Ishikawa (cell line): Measurements from ENCODE around the gene ARHGAP44.

Experiments used
- CEBPB ChIP-seq: IDR thresholded peaks from 2 replicates; pipeline ENCODE4 v1.6.1; 2012
- CREB1 ChIP-seq: IDR thresholded peaks from 2 replicates; pipeline ENCODE4 v1.6.1; 2012; ENCODE audit warnings: low read depth
- EGR1 ChIP-seq: IDR thresholded peaks from 2 replicates; pipeline ENCODE4 v1.6.1; 2012
- EP300 ChIP-seq: IDR thresholded peaks from 2 replicates; pipeline ENCODE4 v1.6.1; 2012; ENCODE audit warnings: borderline replicate concordance
- FOXM1 ChIP-seq: IDR thresholded peaks from 2 replicates; pipeline ENCODE4 v1.6.1; 2012; ENCODE audit warnings: low read depth, borderline replicate concordance
- MAX ChIP-seq: IDR thresholded peaks from 2 replicates; pipeline ENCODE4 v1.6.1; 2012
- NFIC ChIP-seq: IDR thresholded peaks from 2 replicates; pipeline ENCODE4 v1.6.1; 2012
- RAD21 ChIP-seq: IDR thresholded peaks from 2 replicates; pipeline ENCODE4 v1.6.1; 2012; ENCODE audit warnings: low read depth
- REST ChIP-seq: IDR thresholded peaks from 2 replicates; pipeline ENCODE4 v1.6.1; 2012; ENCODE audit warnings: low read depth, mild to moderate bottlenecking
- TAF1 ChIP-seq: IDR thresholded peaks from 2 replicates; pipeline ENCODE4 v1.6.1; 2012; ENCODE audit warnings: low read depth, mild to moderate bottlenecking
- TEAD4 ChIP-seq: IDR thresholded peaks from 2 replicates; pipeline ENCODE4 v1.6.1; 2012
- USF1 ChIP-seq: IDR thresholded peaks from 2 replicates; pipeline ENCODE4 v1.6.1; 2012
- YY1 ChIP-seq: IDR thresholded peaks from 2 replicates; pipeline ENCODE4 v1.6.1; 2012; ENCODE audit warnings: low read depth
- ZBTB7A ChIP-seq: IDR thresholded peaks from 2 replicates; pipeline ENCODE4 v1.6.1; 2012; ENCODE audit warnings: low read depth

GRCh38 chr17:12907477-12907876 is 118.2 kb downstream of the ARHGAP44 start:
- TF ChIP-seq RAD21 (no peak), NFIC (no peak), USF1 (no peak), EGR1 (no peak), TAF1 (no peak), MAX (no peak), ZBTB7A (no peak), FOXM1 (no peak), CREB1 (no peak), EP300 (no peak), YY1 (no peak), TEAD4 (no peak), REST (no peak), CEBPB (no peak)
